Endothelial cell of umbilical vein (primary cell): ENCODE results near the gene ITGA6. TPM values are rescaled to one million over a fixed set of nuclear protein-coding genes. Genes with fewer than 3 reads are reported as not detected.

Source experiments
- BruUV-seq: library from RNA; stranded (reverse); fragments of 400-500 nt; replicated peaks from 2 replicates; lab custom pipeline; 2021; lab: Mats Ljungman, UMichigan
- CTCF ChIA-PET: fragments of 300-600, 350-600 bp; sonication (Branson Sonifier 250); formaldehyde crosslinking; loops from one replicate; lab custom pipeline; 2021; ENCODE audit warnings: antibody characterized with exemption, inconsistent platforms; lab: Charles Lee
- POLR2A ChIA-PET: fragments of 300-600, 350-600 bp; sonication (Branson Sonifier 250); formaldehyde crosslinking; loops from one replicate; lab custom pipeline; 2021; ENCODE audit warnings: antibody characterized with exemption, inconsistent platforms; lab: Charles Lee
- DNase-seq: peaks from one replicate; pipeline ENCODE4 v3.0.0-alpha.2; 2011; ENCODE audit warnings: low read depth, low spot score
- FAIRE-seq: peaks from 2 replicates; lab custom pipeline; 2011; peaks lifted over from hg19 to GRCh38; lab: Jason Lieb, UNC
- H2AFZ ChIP-seq: 2 replicates; pipeline ENCODE4 v1.6.0; 2012; ENCODE audit warnings: low read depth, low read length, control low read depth, inconsistent platforms
- H3K27ac ChIP-seq: 2 replicates; pipeline ENCODE4 v1.5.1; 2011; ENCODE audit warnings: low read depth, mild to moderate bottlenecking, control low read depth, low read length, moderate library complexity; ENCODE audit not compliant: insufficient read depth
- H3K27me3 ChIP-seq, 2 experiments: 2 replicates each; pipeline versions ENCODE4 v1.6.0 to v1.6.1; 2011; ENCODE audit warnings: low read length in 2 of 2, mixed read lengths in 1 of 2; ENCODE audit not compliant: control insufficient read depth in 2 of 2, insufficient read depth in 2 of 2
- H3K36me3 ChIP-seq, 2 experiments: 2 replicates in 1 of 2; 3 replicates in 1 of 2; pipeline ENCODE4 v1.5.1; 2011; ENCODE audit warnings: low read length in 2 of 2, mild to moderate bottlenecking in 1 of 2, moderate library complexity in 1 of 2; ENCODE audit not compliant: control insufficient read depth in 2 of 2, insufficient read depth in 2 of 2; ENCODE audit errors: extremely low read depth in 1 of 2
- H3K4me1 ChIP-seq: 3 replicates; pipeline ENCODE4 v1.5.1; 2011; ENCODE audit warnings: mild to moderate bottlenecking, low read length; ENCODE audit not compliant: control insufficient read depth, insufficient read depth; ENCODE audit errors: extremely low read depth
- H3K4me2 ChIP-seq: 2 replicates; pipeline ENCODE4 v1.6.1; 2011; ENCODE audit warnings: low read length, control low read depth, mixed read lengths; ENCODE audit not compliant: insufficient read depth
- H3K4me3 ChIP-seq, 3 experiments: fragments of 200-600 bp in 1 of 3; sonication (generic), shearing (Covaris generic) in 1 of 3; replicated peaks in 1 of 3; 2 replicates each; pipeline ENCODE4 v1.5.1; 2011 to 2016; ENCODE audit warnings: control low read depth in 3 of 3, low read length in 3 of 3, mild to moderate bottlenecking in 2 of 3, inconsistent platforms in 1 of 3, low read depth in 1 of 3, moderate library complexity in 1 of 3; ENCODE audit not compliant: insufficient read depth in 1 of 3
- H3K79me2 ChIP-seq: 2 replicates; pipeline ENCODE4 v1.6.0; 2012; ENCODE audit warnings: low read length, inconsistent platforms; ENCODE audit not compliant: control insufficient read depth, insufficient read depth
- H3K9ac ChIP-seq: replicated peaks from 2 replicates; pipeline ENCODE3; 2011; ENCODE audit warnings: low read length, control low read depth; ENCODE audit not compliant: insufficient read depth; ENCODE audit errors: extremely low read depth
- H3K9me1 ChIP-seq: replicated peaks from 3 replicates; pipeline ENCODE4 v1.6.0; 2011; ENCODE audit warnings: mild to moderate bottlenecking, low read length; ENCODE audit not compliant: control insufficient read depth, insufficient read depth; ENCODE audit errors: extremely low read depth
- H3K9me3 ChIP-seq: replicated peaks from 2 replicates; pipeline ENCODE4 v1.5.1; 2012; ENCODE audit warnings: low read length, inconsistent platforms; ENCODE audit not compliant: control insufficient read depth, insufficient read depth
- H4K20me1 ChIP-seq: replicated peaks from 2 replicates; pipeline ENCODE3; 2011; ENCODE audit warnings: mild to moderate bottlenecking, low read length; ENCODE audit not compliant: control insufficient read depth, insufficient read depth; ENCODE audit errors: extremely low read depth
- CTCF ChIP-seq, 2 donors: IDR thresholded peaks; 1 replicate in 1 of 2; 2 replicates in 1 of 2; pipeline ENCODE4 v1.5.1; 2011; ENCODE audit warnings: low read length in 2 of 2, mild to moderate bottlenecking in 2 of 2, moderate library complexity in 2 of 2, control low read depth in 1 of 2, inconsistent platforms in 1 of 2, low read depth in 1 of 2; ENCODE audit not compliant: insufficient read depth in 1 of 2; ENCODE audit errors: extremely low read depth in 1 of 2
- EZH2 ChIP-seq: IDR thresholded peaks from 2 replicates; pipeline ENCODE4 v1.6.1; 2012; ENCODE audit warnings: borderline replicate concordance, low read depth, mild to moderate bottlenecking, moderate library complexity, low read length, inconsistent platforms; ENCODE audit not compliant: severe bottlenecking
- FOS ChIP-seq: IDR thresholded peaks from 2 replicates; pipeline ENCODE4 v1.6.1; 2011; ENCODE audit warnings: mild to moderate bottlenecking, low read length, moderate library complexity, borderline replicate concordance; ENCODE audit not compliant: insufficient read depth
- GATA2 ChIP-seq: IDR thresholded peaks from 2 replicates; pipeline ENCODE4 v1.7.0; 2011; ENCODE audit warnings: low read depth, mild to moderate bottlenecking, moderate library complexity, mixed read lengths, low read length; ENCODE audit not compliant: insufficient read length, insufficient read depth
- JUN ChIP-seq: IDR thresholded peaks from 2 replicates; pipeline ENCODE4 v1.6.1; 2011; ENCODE audit warnings: borderline replicate concordance, low read depth; ENCODE audit not compliant: insufficient read length, insufficient read depth
- MAX ChIP-seq: IDR thresholded peaks from 2 replicates; pipeline ENCODE4 v1.6.1; 2011; ENCODE audit not compliant: insufficient read depth, insufficient read length
- MYC ChIP-seq: IDR thresholded peaks from one replicate; pipeline ENCODE4 v1.6.1; 2011; ENCODE audit warnings: mild to moderate bottlenecking, low read depth, low read length
- POLR2A ChIP-seq: IDR thresholded peaks from 2 replicates; pipeline ENCODE4 v1.6.1; 2012; ENCODE audit warnings: low read depth, mild to moderate bottlenecking, control low read depth, low read length
- POLR2AphosphoS5 ChIP-seq: IDR thresholded peaks from 2 replicates; pipeline ENCODE4 v1.6.1; 2012; ENCODE audit warnings: low read depth, mild to moderate bottlenecking, control low read depth, low read length, moderate library complexity; ENCODE audit not compliant: insufficient read depth
- dilution Hi-C: fragments of 300-500 bp; cut with MboI; formaldehyde crosslinking; loops from one replicate; pipeline ENCODE4 v1.15.0; 2019; ENCODE audit warnings: low sequenced_read_pairs; ENCODE audit not compliant: extremely low pct_ligation_motif_present
- intact Hi-C: fragments of 100-400 bp; cut with micrococcal nuclease; formaldehyde crosslinking; loops from one replicate; pipeline ENCODE4 v1.10.0; 2022
- polyA plus RNA-seq, 4 experiments: library from polyadenylated mRNA; depleted of rRNA in 3 of 4; stranded (reverse) in 3 of 4; unstranded in 1 of 4; fragments of >200 nt; gene quantifications; 2 replicates each; pipeline versions ENCODE4 v1.2.1 to v1.2.3, GENCODE V29; 2011 to 2012; ENCODE audit warnings: missing spikeins in 1 of 4
- total RNA-seq: library from RNA; stranded (reverse); gene quantifications from 2 replicates; pipeline ENCODE4 v1.2.3, GENCODE V29; 2021

ITGA6 gene
- total and polyA plus RNA-seq, 2 donors (not counting 3 experiments of a cell fraction or from before 2014, with no cell fraction given), result 24.9 to 208 TPM

DNA sequence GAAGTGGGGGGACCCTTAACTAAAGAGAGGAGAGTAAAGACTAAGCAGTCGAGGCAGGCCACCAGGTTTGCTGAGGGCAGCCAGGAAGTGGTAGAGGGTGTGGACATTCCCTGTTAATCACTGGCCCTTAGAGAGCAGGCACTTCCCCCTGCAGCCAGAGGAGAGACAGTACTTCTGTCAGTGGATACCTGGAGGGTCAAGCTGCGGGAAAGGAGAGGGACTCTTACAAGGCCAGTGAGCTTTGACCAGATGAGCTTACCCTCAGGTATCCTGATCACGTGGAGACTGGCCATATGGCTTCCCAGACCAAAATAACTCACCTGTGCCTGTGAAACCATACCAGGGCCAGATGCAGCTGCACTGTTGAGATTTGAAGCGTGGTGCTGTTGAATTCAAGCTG is 28.6 kb downstream of the ITGA6 start:
- H3K4me1 ChIP-seq, result peaks cover 6% of the 10 kb centered on the region
- H4K20me1 ChIP-seq, result no peaks in the 10 kb centered on the region
- no peak overlapping the region for H3K9ac ChIP-seq
- no peak overlapping the region for H3K4me3 ChIP-seq
- dilution Hi-C loops (no loop called here), intact Hi-C loops (no loop called here)
- H3K9me1 ChIP-seq, result no peaks in the 10 kb centered on the region
- no peaks in the 10 kb centered on the region for H3K27me3 ChIP-seq
- no peaks in the 10 kb centered on the region for H3K9me3 ChIP-seq
- FAIRE-seq, result no peak
- ChIA-PET POLR2A (no interaction called here), CTCF (interaction anchor here (0.8 to 1.4 kb wide), 3 partner anchors 10 to 31 kb away, joined by 3 read pairs; no protein-coding TSS in a partner anchor)
- no peaks in the 10 kb centered on the region for H3K36me3 ChIP-seq
- peaks cover 61% of the 10 kb centered on the region for H3K79me2 ChIP-seq
- no peak for DNase-seq
- no peak overlapping the region for H3K4me2 ChIP-seq
- H2AFZ ChIP-seq, result no peak overlapping the region
- no peak overlapping the region for H3K27ac ChIP-seq
- no peak for TF ChIP-seq MYC
- no peak for TF ChIP-seq CTCF (IDR thresholded peaks at IDR 0.05; ENCODE audit: extremely low read depth in 1 of 2, insufficient read depth in 1 of 2, low read depth in 1 of 2, low read length in 2 of 2)
- no TSS peak for BruUV-seq

DNA sequence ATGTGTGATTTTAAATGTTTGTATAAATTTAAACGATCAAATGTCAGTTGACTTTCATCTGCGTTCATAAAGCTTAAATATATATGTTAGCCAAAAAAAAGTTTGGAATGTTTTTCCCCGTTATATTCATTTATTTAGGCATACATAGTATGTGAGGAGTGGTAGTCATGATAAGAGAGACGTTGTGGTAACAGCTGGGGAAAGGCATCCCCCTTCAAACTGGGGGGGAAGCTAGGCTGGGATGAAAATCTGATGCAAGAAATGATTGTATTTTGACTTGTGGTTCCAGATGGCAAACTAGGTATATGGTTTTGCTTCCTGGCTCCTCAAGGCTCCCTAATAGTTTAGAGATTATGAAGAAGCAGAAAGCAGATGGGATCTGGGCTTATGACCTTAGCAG is 30.1 kb downstream of the ITGA6 start:
- Histone ChIP-seq H2AFZ (no peak overlapping the region), H3K9me1 (no peaks in the 10 kb centered on the region), H3K27me3 (no peaks in the 10 kb centered on the region), H3K27ac (no peak overlapping the region), H4K20me1 (no peaks in the 10 kb centered on the region), H3K36me3 (no peaks in the 10 kb centered on the region), H3K9me3 (no peaks in the 10 kb centered on the region), H3K4me1 (peaks cover 13% of the 10 kb centered on the region), H3K4me3 (no peak overlapping the region), H3K9ac (no peak overlapping the region), H3K4me2 (no peak overlapping the region), H3K79me2 (peaks cover 61% of the 10 kb centered on the region)
- dilution Hi-C loops, result no loop called here
- no TSS peak for BruUV-seq
- intact Hi-C loops, result no loop called here
- CTCF ChIA-PET, result interaction anchor here (8.7 kb wide), 1 partner anchor 30 kb away, joined by 167 read pairs; the partner anchor contains the start of gene ITGA6
- POLR2A ChIA-PET, result no interaction called here
- DNase-seq (no peak), FAIRE-seq (no peak)
- TF ChIP-seq MYC (no peak), GATA2 (no peak), POLR2A (no peak), JUN (no peak), POLR2AphosphoS5 (no peak), FOS (no peak), CTCF (IDR thresholded peaks at IDR 0.05; ENCODE audit: extremely low read depth in 1 of 2, insufficient read depth in 1 of 2, low read depth in 1 of 2, low read length in 2 of 2) (no peak), EZH2 (no peak), MAX (no peak)
